ENCODE data around the gene ALKBH6.
"Not testable (repeated sequence)": the region's sequence is repeated elsewhere in the genome, so short reads cannot be mapped to it uniquely, and the experiment has no call there.

ALKBH6 gene

GRCh38 chr19:35992907-35993765, 20.9 kb downstream of the ALKBH6 start:
- DNase-seq = no peak

- DNase-seq = no peak
Observed at GRCh38 chr19:35991731-35992450, 22.1 kb downstream of the ALKBH6 start.

- DNase-seq = no peak
Observed at GRCh38 chr19:35990771-35991730, 23.0 kb downstream of the ALKBH6 start.

GRCh38 chr19:35990156-35990555, 23.9 kb downstream of the ALKBH6 start:
- DNase-seq = no peak

GRCh38 chr19:35988824-35989223, 25.2 kb downstream of the ALKBH6 start:
- DNase-seq = no peak

GRCh38 chr19:35987571-35987896, 26.5 kb downstream of the ALKBH6 start:
- DNase-seq = peak; percentile 44

GRCh38 chr19:35986664-35987570, 27.1 kb downstream of the ALKBH6 start:
- DNase-seq = peak; percentile 40

GRCh38 chr19:35986111-35986510, 27.9 kb downstream of the ALKBH6 start:
- DNase-seq = no peak

- DNase-seq = no peak
Observed at GRCh38 chr19:35983177-35983576, 30.8 kb downstream of the ALKBH6 start.

- not testable (repeated sequence) for DNase-seq
Observed at GRCh38 chr19:35980997-35981396, 33.0 kb downstream of the ALKBH6 start.

GRCh38 chr19:35978832-35979365, 35.1 kb downstream of the ALKBH6 start:
- no peak for DNase-seq

GRCh38 chr19:35978271-35978670, 35.7 kb downstream of the ALKBH6 start:
- DNase-seq = no peak

- DNase-seq = peak; percentile 33
Observed at GRCh38 chr19:35977446-35978222, 36.4 kb downstream of the ALKBH6 start.

GRCh38 chr19:35975608-35976214, 38.3 kb downstream of the ALKBH6 start:
- no peak for DNase-seq

- no peak for DNase-seq
Observed at GRCh38 chr19:35973487-35973886, 40.5 kb downstream of the ALKBH6 start.

GRCh38 chr19:35966771-35967170, 47.2 kb downstream of the ALKBH6 start:
- DNase-seq = no peak

- DNase-seq = peak; percentile 62
Observed at GRCh38 chr19:35963514-35963913, 50.5 kb downstream of the ALKBH6 start.

- no peak for DNase-seq
Observed at GRCh38 chr19:35960432-35960972, 53.5 kb downstream of the ALKBH6 start.

- DNase-seq = no peak
Observed at GRCh38 chr19:35959968-35960320, 54.1 kb downstream of the ALKBH6 start.

All from retina (tissue), 1 donor.